ENCODE data around the gene NCAPG2. TPM values are rescaled to one million over a fixed set of nuclear protein-coding genes. Genes with fewer than 3 reads are reported as not detected.
A peak's percentile ranks its signal among the peaks of the same experiment; 100 is the strongest.

Gene NCAPG2
- total and polyA plus RNA-seq, 2 donors = 6.4 to 24.3 TPM

DNA sequence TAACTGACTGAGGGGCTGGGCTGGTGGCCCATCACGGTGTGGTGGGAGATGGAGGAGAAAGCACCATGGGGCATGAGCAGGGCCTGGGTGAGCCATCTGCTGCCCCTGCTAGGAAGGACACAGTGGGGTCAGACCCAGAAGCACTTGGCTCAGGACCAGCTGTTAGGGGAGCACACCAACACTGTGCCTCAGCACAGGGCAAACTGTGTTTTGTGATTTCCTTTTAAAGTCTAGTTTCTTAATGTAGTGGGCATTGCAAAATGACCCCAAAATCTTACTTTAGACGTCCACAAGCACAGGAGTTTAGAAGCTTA, 41.2 kb downstream of the NCAPG2 start:
- no peaks in the 10 kb centered on the region for H3K4me1 ChIP-seq (ENCODE audit: insufficient read depth)
- 86% methylated on average over 2 of the region's 2 CpGs for WGBS
- H3K36me3 ChIP-seq (ENCODE audit: insufficient read depth) = no peaks in the 10 kb centered on the region
- no peak overlapping the region for H3K4me3 ChIP-seq (ENCODE audit: low read depth, low read length)
- DNase-seq (ENCODE audit: extremely low spot score) = no peak
- no peak overlapping the region for H3K27ac ChIP-seq (ENCODE audit: low read depth)

DNA sequence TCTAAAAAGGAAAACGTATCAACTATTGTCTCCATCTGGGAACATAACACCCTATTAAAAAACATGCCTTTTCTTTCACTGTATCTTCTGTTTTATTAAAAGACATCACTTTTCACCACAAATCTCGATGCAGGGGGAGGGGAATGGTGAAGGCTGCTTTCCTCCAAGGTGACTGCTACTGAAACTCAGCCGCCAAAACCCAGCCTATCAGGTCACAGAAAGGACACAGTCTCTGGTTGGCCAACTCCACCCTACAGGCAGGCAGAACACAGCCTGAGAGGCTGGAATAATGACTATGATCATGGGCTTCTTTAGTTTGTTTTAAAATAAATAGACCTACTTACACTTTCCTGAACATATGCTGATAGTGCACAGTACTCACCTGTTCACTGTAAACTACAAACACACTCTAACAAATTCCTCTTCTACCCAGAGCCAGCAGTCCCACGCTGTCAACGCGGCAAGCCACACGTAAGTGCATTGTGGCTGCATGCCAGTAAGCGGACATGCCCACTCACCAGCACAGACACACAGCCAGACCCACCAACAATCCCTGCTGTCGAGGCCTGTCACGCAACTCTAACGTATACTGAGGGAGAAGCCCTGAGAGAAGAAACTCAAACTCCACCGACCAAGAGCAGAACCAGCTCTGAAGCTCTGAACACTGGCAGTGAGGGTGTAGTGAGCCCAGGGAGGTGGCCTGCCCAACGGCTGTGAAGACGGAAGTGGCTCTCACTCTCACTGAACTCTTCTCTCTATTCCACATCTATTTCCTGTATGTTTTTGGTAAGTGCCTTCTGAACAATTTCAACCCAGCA, 41.8 kb downstream of the NCAPG2 start:
- no peak overlapping the region for H3K27ac ChIP-seq (ENCODE audit: low read depth)
- no peak overlapping the region for H3K4me3 ChIP-seq (ENCODE audit: low read depth, low read length)
- no peak for DNase-seq (ENCODE audit: extremely low spot score)
- 77% methylated on average over 14 of the region's 14 CpGs for WGBS
- H3K4me1 ChIP-seq (ENCODE audit: insufficient read depth) = no peaks in the 10 kb centered on the region
- no peaks in the 10 kb centered on the region for H3K36me3 ChIP-seq (ENCODE audit: insufficient read depth)

GRCh38 chr7:158658475-158658874, 46.1 kb downstream of the NCAPG2 start:
- Histone ChIP-seq H3K27ac (ENCODE audit: low read depth) (no peak overlapping the region), H3K36me3 (ENCODE audit: insufficient read depth) (no peaks in the 10 kb centered on the region), H3K4me1 (ENCODE audit: insufficient read depth) (no peaks in the 10 kb centered on the region), H3K4me3 (ENCODE audit: low read depth, low read length) (no peak overlapping the region)
- WGBS = 76% methylated on average over 2 of the region's 2 CpGs
- DNase-seq (ENCODE audit: extremely low spot score) = no peak

GRCh38 chr7:158657189-158657746, 47.3 kb downstream of the NCAPG2 start:
- no peak overlapping the region for H3K27ac ChIP-seq (ENCODE audit: low read depth)
- no peak overlapping the region for H3K4me3 ChIP-seq (ENCODE audit: low read depth, low read length)
- WGBS = 94% methylated on average over 10 of the region's 10 CpGs
- H3K4me1 ChIP-seq (ENCODE audit: insufficient read depth) = no peaks in the 10 kb centered on the region
- H3K36me3 ChIP-seq (ENCODE audit: insufficient read depth) = no peaks in the 10 kb centered on the region
- DNase-seq (ENCODE audit: extremely low spot score) = no peak

GRCh38 chr7:158655931-158656441, 48.6 kb downstream of the NCAPG2 start:
- Histone ChIP-seq H3K36me3 (ENCODE audit: insufficient read depth) (no peaks in the 10 kb centered on the region), H3K27ac (ENCODE audit: low read depth) (no peak overlapping the region), H3K4me1 (ENCODE audit: insufficient read depth) (no peaks in the 10 kb centered on the region), H3K4me3 (ENCODE audit: low read depth, low read length) (no peak overlapping the region)
- DNase-seq (ENCODE audit: extremely low spot score) = no peak
- WGBS = 92% methylated on average over 7 of the region's 7 CpGs

DNA sequence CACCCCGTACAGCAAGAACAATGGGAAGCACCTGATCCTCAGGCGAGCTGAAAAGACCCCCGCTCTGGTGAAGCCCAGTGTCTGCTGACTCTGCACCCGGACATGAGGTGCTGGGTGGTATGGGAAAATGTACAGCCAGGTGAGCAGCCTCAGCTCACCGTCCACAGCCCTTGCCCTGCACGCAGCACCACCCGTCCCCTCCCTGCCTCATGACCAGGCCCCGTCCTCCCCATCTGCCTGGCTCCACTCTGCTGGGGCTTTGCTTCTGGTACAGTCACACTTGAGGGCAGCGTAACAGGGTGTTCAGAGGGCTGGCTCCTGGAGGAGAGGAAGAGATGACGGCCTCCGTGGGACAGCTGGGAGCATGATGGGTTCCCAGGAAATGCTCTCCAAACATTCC, 49.1 kb downstream of the NCAPG2 start:
- Histone ChIP-seq H3K36me3 (ENCODE audit: insufficient read depth) (no peaks in the 10 kb centered on the region), H3K4me1 (ENCODE audit: insufficient read depth) (no peaks in the 10 kb centered on the region), H3K27ac (ENCODE audit: low read depth) (no peak overlapping the region), H3K4me3 (ENCODE audit: low read depth, low read length) (no peak overlapping the region)
- no peak for DNase-seq (ENCODE audit: extremely low spot score)
- 93% methylated on average over 11 of the region's 11 CpGs for WGBS

- Histone ChIP-seq H3K27ac (ENCODE audit: low read depth) (no peak overlapping the region), H3K4me1 (ENCODE audit: insufficient read depth) (no peaks in the 10 kb centered on the region), H3K4me3 (ENCODE audit: low read depth, low read length) (no peak overlapping the region), H3K36me3 (ENCODE audit: insufficient read depth) (no peaks in the 10 kb centered on the region)
- DNase-seq (ENCODE audit: extremely low spot score) = no peak
- 92% methylated on average over 11 of the region's 11 CpGs for WGBS
These were observed 52.5 kb downstream of the NCAPG2 start for GRCh38 chr7:158651968-158652565.

DNA sequence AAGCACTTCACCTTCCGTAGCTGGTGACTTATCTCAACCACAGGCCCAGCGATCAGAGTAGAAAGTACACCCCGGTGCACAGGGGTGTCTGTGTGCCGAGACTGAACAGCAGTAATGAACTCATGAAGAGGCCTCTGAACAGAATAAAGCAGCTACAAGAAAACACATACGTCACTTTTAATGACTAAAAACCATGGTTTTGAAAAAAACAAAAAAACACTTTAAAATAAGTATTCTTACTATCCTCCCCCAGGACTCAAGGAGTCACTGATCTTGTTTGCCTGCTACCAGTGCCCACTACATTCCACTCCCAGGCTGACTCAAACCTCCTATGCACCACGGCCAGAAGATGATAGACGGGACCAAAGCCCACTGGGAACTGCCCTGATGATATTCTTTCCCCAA, 53.8 kb downstream of the NCAPG2 start:
- H3K4me1 ChIP-seq (ENCODE audit: insufficient read depth) = no peaks in the 10 kb centered on the region
- 89% methylated on average over 7 of the region's 7 CpGs for WGBS
- DNase-seq (ENCODE audit: extremely low spot score) = no peak
- H3K4me3 ChIP-seq (ENCODE audit: low read depth, low read length) = no peak overlapping the region
- H3K27ac ChIP-seq (ENCODE audit: low read depth) = no peak overlapping the region
- H3K36me3 ChIP-seq (ENCODE audit: insufficient read depth) = no peaks in the 10 kb centered on the region

GRCh38 chr7:158649279-158649678, 55.3 kb downstream of the NCAPG2 start:
- no peaks in the 10 kb centered on the region for H3K4me1 ChIP-seq (ENCODE audit: insufficient read depth)
- H3K36me3 ChIP-seq (ENCODE audit: insufficient read depth) = no peaks in the 10 kb centered on the region
- H3K4me3 ChIP-seq (ENCODE audit: low read depth, low read length) = no peak overlapping the region
- 27% methylated on average over 2 of the region's 2 CpGs for WGBS
- H3K27ac ChIP-seq (ENCODE audit: low read depth) = no peak overlapping the region
- DNase-seq (ENCODE audit: extremely low spot score) = no peak

DNA sequence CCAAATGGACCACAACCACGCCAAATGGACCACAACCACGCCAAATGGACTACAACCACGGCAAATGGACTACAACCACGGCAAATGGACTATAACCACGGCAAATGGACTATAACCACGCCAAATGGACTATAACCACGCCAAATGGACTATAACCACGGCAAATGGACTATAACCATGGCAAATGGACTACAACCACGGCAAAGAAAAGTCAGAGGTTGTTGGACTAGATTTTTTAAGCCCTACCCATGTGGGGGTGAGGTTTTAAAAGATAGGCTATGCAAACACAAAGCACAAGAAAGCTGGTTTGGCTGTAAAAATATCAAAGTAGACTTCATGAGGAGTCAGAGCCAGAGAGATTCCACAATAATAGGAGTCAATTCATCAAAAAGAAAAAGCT, 55.8 kb downstream of the NCAPG2 start:
- Histone ChIP-seq H3K36me3 (ENCODE audit: insufficient read depth) (no peaks in the 10 kb centered on the region), H3K27ac (ENCODE audit: low read depth) (peak overlapping the region; percentile 47), H3K4me1 (ENCODE audit: insufficient read depth) (no peaks in the 10 kb centered on the region), H3K4me3 (ENCODE audit: low read depth, low read length) (no peak overlapping the region)
- 92% methylated on average over 9 of the region's 9 CpGs for whole genome bisulfite sequencing
- no peak for DNase-seq (ENCODE audit: extremely low spot score)

DNA sequence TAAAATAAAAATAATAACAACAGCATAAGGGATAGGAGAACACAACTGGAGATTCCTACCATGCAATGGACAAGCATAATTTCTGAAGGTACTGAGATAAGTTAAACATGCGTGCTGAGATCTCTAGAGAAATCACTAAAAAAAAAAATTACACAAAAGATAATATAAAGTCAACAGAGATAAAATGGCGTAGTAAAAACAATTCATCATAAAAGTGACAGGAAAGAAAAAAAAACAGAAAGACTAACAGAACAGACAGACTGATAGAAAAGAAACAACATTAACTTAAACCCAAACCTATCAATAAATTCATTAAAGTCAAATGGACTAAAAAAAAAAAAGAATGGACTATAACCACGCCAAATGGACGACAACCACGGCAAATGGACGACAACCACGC, 56.4 kb downstream of the NCAPG2 start:
- H3K27ac ChIP-seq (ENCODE audit: low read depth) = no peak overlapping the region
- H3K4me3 ChIP-seq (ENCODE audit: low read depth, low read length) = no peak overlapping the region
- H3K36me3 ChIP-seq (ENCODE audit: insufficient read depth) = no peaks in the 10 kb centered on the region
- no peak for DNase-seq (ENCODE audit: extremely low spot score)
- no peaks in the 10 kb centered on the region for H3K4me1 ChIP-seq (ENCODE audit: insufficient read depth)
- WGBS = 93% methylated on average over 7 of the region's 7 CpGs

- Histone ChIP-seq H3K4me1 (ENCODE audit: insufficient read depth) (no peaks in the 10 kb centered on the region), H3K27ac (ENCODE audit: low read depth) (no peak overlapping the region), H3K36me3 (ENCODE audit: insufficient read depth) (no peaks in the 10 kb centered on the region), H3K4me3 (ENCODE audit: low read depth, low read length) (no peak overlapping the region)
- 93% methylated on average over 2 of the region's 2 CpGs for WGBS
- no peak for DNase-seq (ENCODE audit: extremely low spot score)
These were observed 57.2 kb downstream of the NCAPG2 start for GRCh38 chr7:158647475-158647792.

- H3K36me3 ChIP-seq (ENCODE audit: insufficient read depth) = no peaks in the 10 kb centered on the region
- 87% methylated on average over 7 of the region's 7 CpGs for WGBS
- no peaks in the 10 kb centered on the region for H3K4me1 ChIP-seq (ENCODE audit: insufficient read depth)
- DNase-seq (ENCODE audit: extremely low spot score) = no peak
- H3K4me3 ChIP-seq (ENCODE audit: low read depth, low read length) = no peak overlapping the region
- no peak overlapping the region for H3K27ac ChIP-seq (ENCODE audit: low read depth)
These were observed 57.7 kb downstream of the NCAPG2 start for GRCh38 chr7:158646766-158647474.

DNA sequence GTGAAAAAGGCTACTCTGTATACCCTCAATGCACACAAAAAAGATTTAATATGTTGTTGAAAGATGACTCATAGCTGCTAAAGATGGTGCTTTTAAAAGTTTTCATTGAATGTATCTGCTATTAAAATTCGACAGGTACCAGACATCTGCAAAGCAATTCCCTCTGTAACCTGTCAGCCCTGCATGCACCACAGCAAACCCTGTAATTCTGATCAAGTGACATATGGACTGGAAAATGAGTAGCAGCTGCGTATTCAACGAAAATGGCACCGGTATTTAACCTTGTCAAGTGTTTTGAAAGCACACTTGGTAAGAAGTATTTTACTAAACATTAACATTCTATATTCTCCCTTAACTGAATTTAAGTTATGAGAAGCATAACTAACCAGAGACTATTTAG, 58.8 kb downstream of the NCAPG2 start:
- H3K36me3 ChIP-seq (ENCODE audit: insufficient read depth) = no peaks in the 10 kb centered on the region
- WGBS = 93% methylated on average over 4 of the region's 4 CpGs
- no peak overlapping the region for H3K27ac ChIP-seq (ENCODE audit: low read depth)
- H3K4me1 ChIP-seq (ENCODE audit: insufficient read depth) = no peaks in the 10 kb centered on the region
- no peak for DNase-seq (ENCODE audit: extremely low spot score)
- H3K4me3 ChIP-seq (ENCODE audit: low read depth, low read length) = no peak overlapping the region
